Measurements from ENCODE around the gene GPN2. TPM values are rescaled to one million over a fixed set of nuclear protein-coding genes. Genes with fewer than 3 reads are reported as not detected.
"Not testable (repeated sequence)": the region's sequence is repeated elsewhere in the genome, so short reads cannot be mapped to it uniquely, and the experiment has no call there.

Gene GPN2
- total RNA-seq, 1 donor from 2014 or later: 10.2 TPM

DNA sequence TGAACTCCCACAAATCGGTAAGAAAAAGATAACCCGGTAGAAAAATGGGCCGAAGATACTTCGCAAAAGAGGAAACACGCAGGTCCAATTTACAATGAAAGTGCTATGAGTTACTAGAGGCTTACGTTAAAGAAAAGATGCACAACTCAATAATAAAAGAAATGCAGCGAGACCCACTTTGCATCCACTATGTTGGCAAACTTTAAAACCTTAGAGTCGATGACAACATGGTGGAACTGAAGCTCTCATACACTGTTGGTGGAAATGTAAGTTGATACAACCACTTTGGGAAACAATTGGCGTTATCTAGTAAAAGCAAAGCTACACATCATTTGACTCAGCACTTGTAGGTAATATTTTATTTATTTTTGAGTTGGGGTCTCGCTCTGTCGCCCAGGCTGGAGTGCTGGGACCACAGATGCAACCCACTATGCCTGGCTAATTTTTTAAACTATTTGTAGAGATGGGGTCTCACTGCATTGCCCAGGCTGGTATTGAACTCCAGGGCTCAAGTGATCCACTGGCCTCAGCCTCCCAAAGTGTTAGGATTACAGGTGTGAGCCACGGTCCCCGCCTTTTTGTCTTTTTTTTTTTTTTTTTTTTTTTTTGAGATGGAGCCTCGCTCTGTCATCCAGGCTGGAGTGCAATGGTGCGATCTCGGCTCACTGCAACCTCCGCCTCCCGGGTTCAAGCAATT is 10.9 kb upstream of the GPN2 start:
- DNase-seq: no peak

DNA sequence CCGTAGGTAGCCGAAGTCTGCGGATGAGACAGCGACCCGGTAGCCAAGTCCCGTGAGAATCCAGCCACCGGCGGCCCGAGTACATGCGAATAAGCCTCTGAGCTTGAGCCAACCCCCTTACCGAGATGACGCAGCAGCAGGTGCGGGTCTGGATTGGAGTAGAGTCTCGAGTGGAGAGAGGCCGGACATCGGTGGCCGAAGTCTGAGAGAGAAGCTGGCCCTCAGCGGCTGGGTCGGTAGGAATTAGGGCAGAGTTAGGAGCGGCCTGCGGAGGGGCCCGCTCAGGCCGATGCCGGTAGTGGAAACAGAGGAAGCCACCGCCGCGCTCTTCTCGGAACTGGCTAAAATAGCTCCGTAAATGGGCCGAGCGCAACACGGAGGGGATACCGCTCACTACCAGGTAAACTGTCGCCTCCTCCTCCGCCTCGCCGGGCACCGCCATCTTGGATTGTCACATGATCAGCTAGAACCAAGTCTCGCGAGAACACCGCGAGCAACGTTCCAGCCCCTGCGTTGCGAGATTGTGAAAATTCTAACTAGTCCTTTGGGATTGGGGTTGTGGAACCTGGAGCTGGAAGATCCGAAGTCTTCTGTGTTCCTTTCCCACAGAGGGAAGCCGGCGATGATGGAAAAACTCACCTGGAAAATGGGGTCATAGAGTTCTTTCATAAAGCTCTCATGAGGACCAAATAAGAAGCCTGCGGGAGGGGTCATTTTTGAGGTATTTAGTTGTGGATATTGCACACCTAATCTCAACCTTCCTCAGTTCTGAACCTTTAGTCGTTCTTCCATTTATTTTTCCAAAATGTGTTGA is 10.1 kb upstream of the GPN2 start, which contains the start of gene GPATCH3:
Gene GPATCH3 (minus strand): TSS at position 467 of the 814 bp plus-strand sequence. CDS start 25 bp downstream, at position 442.
- DNase-seq: peak; percentile 97

DNA sequence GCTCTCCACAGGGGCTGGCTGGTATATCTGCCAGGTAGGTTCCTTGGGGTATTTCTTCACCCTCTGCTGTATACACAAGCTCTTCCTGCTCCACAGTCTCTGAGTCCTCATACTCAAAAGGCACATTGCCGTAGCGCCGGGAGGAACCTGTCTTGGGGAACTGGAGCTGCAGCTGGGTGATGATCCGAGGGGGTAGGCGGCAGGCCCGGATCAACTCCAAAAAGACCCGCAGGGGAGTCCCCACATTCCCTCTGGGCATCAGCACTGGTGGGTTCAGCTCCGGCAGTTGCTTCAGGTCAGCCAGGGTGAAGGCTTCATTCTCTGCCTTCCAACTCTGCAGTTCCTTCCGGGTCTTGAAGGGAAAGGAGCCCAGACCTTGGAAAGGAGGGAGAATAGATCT is 7.3 kb upstream of the GPN2 start:
- no peak for DNase-seq

DNA sequence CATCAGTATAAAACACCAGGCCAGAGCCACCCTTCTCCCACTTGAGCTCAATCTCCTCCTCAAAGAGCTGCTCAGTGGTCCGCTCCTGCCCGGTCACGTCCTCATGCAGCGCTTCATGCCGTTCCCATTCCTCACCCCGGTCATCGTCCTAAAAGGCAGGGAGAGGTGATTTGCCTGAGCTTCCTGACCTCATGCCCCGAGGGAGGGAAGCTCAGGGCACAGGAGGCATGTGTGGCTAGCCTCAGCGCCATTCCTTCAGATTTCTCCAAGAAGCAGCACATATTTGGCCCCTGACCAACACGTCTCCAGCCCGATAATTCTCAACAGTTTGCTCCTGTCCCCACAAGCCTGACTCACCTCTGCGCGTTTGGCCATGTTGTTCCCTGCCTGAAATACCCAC is 4.2 kb upstream of the GPN2 start:
- DNase-seq: no peak

DNA sequence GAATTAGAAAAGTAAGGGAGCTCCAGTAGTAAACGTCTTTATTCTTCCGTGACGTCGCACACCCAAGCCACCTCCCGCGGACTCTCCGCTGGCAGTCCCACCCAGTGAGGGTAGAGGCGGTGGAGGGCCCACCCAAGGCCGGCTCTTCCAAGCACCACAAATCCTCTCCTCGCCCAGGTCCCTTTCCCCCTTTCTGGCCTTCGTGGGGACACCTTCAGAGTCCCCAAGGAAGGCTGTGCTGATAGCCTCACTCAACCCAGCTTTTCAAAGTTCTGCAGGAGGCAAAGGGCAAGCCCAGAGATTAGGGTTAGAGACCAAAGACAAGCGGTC is 349 bp upstream of the GPN2 start:
- no peak for DNase-seq

DNA sequence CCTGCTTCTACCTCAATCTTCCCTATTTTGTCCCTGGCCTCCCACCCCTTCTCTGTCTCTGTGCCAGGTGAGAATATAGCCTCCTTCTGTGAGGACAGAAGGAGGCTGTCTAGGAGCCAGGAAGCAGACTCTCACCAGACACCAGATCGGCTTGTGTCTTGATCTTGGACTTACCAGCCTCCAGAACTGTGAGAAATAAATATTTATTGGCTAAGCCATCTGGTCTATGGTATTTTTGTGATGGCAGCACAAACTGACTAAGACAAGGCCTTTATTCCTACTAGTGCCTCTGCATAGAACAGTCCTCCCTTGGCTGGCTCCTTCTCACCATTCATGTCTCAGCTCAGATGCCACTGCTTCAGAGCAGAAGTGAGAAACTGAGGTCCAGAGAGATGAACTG is 1.9 kb downstream of the GPN2 start:
- no peak for DNase-seq

DNA sequence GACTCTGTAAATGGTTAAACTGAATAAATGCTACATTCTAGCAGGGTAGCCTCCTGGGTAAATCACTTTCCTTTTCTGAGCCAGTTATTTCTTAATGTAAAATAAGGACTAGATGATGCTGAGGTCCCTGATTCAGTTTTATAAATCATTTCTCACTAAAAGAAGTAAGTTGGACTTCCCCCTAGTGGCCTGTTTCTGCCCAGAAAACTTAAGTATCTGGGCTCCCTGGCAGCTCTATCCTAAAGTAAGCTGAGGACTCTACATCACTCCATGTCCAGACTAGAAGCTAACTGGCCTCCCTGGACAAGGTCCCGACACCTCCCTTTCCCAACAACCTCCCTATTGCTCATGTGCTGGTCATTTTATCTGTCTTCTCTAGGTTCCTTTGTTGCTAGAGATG is 3.0 kb downstream of the GPN2 start:
- peak; percentile 31 for DNase-seq

DNA sequence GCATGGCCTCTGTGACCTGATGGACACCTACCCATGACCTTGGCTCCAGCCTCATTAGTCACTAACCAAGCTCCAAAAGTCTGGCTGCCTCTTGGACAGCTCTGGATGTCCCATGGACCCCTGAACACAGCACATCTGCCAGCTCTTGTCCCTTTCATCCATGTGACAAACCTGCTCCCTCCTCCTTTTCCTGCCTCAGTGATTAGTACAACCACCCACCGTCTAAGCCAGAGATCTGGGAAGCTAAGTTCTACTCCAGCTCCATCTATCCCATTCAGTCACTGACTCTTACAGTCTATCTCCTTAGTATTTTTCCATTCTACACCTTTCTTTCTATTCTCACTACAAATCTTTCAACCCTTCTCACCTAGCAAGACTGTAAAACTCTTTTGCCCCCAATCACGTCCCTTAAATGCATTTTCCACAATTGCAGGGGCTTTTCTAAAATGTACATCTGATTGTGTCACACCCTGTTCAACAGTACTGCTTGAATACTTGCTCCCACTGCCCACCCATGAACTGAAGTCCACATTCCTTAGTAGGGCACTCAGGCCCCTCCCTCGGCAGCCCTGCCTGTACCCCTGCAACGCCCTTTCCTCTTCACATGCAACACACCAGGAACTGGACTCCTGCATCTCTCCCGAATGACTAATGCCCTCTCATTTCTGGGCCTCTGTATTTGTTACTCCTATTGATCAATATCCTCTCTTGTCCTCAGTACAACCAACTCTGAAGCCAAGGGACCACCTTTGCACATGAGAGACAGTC is 7.2 kb downstream of the GPN2 start:
- no peak for DNase-seq

- DNase-seq: not testable (repeated sequence)
Measured at GRCh38 chr1:26881611-26882010, 8.5 kb downstream of the GPN2 start.

DNA sequence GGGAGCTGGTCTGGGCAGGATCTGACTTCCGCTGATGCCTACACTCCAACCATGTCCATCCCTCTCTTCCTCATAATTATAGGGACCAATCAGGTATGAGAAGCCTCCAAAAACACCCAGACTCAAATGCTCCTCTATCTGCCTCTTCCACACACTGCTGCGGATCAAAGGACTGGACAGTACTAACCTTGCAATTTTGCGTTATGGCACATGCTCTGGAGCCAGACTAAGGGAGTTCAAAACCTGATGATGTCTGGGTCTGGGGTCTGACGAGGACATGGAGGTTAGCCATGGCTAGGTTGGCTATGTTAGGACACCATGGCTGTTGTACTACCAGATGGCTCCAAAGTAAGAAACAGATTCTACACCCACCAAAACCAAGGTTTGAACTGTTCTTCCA is 10.3 kb downstream of the GPN2 start:
- DNase-seq: no peak

DNA sequence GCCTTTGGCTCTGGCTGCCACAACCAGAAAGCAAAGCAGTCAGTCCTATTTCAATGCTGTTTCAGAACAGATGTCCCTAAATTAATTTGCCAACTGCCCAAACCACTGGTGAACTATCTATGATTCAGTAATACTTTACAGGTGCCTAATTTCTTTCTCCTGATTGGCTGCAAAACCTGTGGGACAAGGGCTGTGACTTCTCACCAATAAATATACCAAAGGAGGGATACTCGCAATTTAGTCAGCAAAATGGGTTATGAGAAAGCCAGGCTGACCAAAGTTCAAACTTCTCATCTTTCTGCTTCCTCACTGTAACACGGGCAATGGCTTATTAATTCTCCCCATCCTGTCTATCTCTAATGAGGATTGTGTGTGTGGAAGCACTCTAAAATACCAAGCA is 12.8 kb downstream of the GPN2 start:
- no peak for DNase-seq

DNA sequence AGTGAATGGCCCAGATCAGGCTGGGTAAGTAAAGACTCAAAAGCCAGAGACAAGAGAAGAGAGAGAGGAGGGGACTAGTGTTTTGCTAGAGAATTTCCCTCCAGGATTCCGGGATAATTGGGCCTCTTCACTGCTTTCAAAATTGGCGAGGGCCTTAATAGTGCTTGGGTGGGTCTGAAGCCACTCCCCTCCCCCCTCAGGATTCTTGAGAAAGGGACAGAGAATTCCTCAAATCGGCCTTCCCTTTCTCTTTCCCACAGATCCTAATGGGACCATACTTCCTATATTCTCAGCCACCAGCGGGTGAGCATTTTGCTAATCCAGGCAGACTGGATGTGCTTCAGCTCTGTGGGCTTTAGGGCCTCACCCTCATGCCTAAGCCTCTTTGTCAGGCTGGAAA is 15.2 kb downstream of the GPN2 start:
- no peak for DNase-seq

DNA sequence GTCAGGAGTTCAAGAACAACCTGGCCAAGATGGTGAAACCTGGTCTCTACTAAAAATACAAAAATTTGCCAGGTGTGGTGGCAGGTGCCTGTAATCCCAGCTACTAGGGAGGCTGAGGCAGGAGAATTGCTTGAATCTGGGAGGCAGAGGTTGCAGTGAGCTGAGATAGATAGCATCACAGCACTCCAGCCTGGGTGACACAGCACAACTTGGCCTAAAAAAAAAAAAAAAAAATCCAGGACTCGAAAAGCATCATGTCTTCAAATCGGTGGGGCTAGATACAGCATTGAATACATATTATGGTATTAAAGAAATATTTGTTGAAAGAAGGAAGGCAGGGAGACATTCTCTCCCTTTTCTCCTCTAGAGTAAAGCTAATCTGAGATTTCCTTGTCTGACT is 17.0 kb downstream of the GPN2 start:
- not testable (repeated sequence) for DNase-seq

DNA sequence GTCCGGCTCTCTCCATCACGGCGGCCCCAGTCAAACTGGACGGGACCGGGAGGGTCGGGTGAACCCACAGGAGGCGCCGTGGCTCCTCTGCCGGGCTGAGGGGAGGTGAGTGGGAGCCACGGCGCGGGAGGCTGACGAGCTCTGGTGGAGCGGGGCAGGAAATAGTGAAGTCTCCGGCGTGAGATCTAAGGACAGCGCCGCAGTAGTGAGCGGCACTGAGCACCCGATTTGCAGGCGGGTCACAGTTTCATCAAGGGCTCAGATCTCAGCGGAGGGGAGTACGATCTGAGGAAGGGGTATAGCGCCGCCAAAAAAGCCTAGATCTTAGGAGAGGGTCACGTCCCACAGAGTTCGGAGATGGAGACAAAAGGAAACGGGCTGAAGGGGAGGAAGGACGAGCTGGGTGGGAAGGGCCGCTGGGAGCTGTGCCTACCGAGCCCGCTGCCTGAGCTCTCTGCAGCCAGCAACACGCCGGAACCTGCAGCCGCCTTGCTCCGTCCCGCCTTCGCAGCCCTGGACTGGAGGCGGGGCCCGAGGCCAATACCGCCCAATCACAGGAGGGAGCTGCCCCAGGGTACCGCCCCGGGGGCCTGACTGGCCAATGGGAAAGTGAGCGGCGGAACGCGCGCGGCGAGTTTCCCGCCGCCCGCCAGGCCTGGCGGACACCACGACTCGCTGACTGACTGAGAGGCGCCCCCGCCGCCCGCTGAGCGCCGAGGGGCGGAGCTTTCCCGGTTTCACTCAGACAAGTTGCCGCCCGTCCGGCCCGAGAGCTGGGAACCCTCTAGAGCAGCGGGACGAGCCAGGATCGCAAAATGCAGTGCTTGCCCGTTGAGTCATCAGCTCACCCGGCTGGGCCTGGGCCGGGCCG is 25.2 kb downstream of the GPN2 start:
- peak; percentile 98 for DNase-seq

DNA sequence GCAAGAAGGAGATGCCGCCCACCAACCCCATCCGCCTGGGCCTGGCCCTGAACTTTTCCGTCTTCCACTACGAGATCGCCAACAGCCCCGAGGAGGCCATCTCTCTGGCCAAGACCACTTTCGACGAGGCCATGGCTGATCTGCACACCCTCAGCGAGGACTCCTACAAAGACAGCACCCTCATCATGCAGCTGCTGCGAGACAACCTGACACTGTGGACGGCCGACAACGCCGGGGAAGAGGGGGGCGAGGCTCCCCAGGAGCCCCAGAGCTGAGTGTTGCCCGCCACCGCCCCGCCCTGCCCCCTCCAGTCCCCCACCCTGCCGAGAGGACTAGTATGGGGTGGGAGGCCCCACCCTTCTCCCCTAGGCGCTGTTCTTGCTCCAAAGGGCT is 26.4 kb downstream of the GPN2 start:
- DNase-seq: no peak

- DNase-seq: peak; percentile 58
Measured at GRCh38 chr1:26862781-26863684, 27.1 kb downstream of the GPN2 start, which contains the start of gene SFN. TSS of gene SFN (plus strand) at chr1:26863149. CDS start at chr1:26863213, 64 bp downstream.

- no peak for DNase-seq
Measured at GRCh38 chr1:26861889-26862378, 28.1 kb downstream of the GPN2 start.

GRCh38 chr1:26861286-26861701 is 28.8 kb downstream of the GPN2 start:
- DNase-seq: no peak

- DNase-seq: no peak
Measured at GRCh38 chr1:26858891-26859640, 31.0 kb downstream of the GPN2 start.

DNA sequence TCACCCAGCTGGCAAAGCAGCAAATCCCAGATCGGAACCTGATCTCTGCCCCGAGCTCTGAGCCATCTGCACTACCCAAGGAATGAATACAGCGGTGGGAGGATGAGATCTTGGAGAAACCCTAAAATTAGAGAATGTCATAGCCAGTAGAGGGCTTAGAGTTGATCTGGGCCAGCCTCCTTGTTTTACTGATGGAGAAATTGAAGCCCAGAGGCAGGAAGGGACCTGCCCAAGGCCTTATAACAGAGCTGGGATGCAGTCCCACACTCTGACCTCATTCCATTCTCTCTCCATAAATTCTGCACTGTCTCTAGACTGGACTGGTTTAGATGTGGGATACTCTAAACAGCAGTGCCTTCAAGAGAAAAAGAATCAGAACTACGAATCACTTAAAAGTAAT is 31.9 kb downstream of the GPN2 start:
- DNase-seq: no peak
